Measurements from ENCODE around the gene RPIA.

DNA sequence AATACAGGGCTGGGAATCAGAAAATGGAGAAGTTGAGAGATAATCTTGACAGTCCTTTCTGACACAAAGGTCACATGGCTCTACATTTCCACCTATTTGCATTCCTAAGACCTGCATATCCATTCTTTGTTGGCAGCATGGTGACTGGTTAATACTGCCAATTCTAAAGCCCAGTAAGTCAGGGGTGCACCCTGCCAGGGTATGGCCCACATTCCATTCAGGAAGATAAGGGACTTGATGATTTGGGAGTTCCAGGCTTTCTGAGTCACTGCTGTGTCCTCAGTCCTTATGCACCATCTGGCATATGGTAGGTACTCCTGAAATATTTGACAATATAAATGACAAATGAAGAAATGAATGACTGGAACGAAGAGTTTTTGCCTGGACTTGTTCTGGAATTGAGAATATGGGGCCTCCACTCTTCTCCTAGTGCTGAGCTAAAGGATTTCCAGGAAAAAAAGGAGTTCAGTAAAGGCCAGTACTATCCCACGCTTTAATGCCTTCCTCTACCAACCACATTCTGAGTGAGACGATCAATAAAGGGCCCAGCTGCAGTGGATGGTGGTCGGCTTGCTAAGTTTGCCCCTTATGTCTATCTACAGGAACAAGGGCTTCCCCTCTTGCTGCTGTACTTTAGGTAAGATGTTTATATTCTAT is 32.5 kb upstream of the RPIA start:
- TF ChIP-seq, protein P1, sequence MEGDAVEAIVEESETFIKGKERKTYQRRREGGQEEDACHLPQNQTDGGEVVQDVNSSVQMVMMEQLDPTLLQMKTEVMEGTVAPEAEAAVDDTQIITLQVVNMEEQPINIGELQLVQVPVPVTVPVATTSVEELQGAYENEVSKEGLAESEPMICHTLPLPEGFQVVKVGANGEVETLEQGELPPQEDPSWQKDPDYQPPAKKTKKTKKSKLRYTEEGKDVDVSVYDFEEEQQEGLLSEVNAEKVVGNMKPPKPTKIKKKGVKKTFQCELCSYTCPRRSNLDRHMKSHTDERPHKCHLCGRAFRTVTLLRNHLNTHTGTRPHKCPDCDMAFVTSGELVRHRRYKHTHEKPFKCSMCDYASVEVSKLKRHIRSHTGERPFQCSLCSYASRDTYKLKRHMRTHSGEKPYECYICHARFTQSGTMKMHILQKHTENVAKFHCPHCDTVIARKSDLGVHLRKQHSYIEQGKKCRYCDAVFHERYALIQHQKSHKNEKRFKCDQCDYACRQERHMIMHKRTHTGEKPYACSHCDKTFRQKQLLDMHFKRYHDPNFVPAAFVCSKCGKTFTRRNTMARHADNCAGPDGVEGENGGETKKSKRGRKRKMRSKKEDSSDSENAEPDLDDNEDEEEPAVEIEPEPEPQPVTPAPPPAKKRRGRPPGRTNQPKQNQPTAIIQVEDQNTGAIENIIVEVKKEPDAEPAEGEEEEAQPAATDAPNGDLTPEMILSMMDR (IDR thresholded peaks at IDR 0.05; ENCODE audit: low read depth, low read length): no peak
- no peak for TF ChIP-seq EZH2phosphoT487 (IDR thresholded peaks at IDR 0.05; ENCODE audit: low read depth)

All from OCI-LY3 (cell line).